Measurements from ENCODE around the gene PPM1B. TPM values are rescaled to one million over a fixed set of nuclear protein-coding genes. Genes with fewer than 3 reads are reported as not detected.

The PPM1B gene
- total and polyA plus RNA-seq, 2 of the 8 experiments (the other 6 are each of a cell fraction or from before 2014, with no cell fraction given): 43.6 to 126 TPM

DNA sequence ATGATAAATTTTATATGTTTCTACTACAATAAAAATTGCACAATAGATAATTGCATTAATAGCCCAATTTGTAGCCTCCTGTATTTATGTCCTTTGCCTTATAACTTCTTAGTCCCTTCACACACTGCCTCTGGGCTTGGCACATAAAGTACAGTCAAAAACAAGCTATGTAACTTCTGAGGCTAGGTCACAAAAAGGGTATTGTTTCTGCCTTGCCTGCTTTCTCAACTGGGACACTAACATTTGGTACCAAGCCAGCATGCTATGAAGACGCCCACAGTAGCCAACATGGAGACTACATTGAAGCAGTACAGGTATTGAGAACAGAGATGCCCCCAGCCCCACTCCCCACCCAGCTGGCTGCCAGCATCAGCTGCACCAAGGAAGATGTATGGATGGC lies 101.2 kb downstream of the PPM1B start:
- no peaks in the 10 kb centered on the region for H3K9me3 ChIP-seq (ENCODE audit: insufficient read depth in 2 of 2, low read depth in 1 of 2, low read length in 1 of 2)
- ChIA-PET CTCF (ENCODE audit: partially characterized antibody) (no interaction called here), POLR2A (ENCODE audit: partially characterized antibody) (no interaction called here)
- H3K27me3 ChIP-seq (replicated peaks in 1 of 4; ENCODE audit: control insufficient read depth in 3 of 4, extremely low read depth in 1 of 4, insufficient read depth in 3 of 4, low read length in 3 of 4): no peaks in the 10 kb centered on the region
- no peak overlapping the region for H3K4me2 ChIP-seq (ENCODE audit: insufficient read depth in 1 of 2, low read depth in 2 of 2, low read length in 2 of 2)
- no peak overlapping the region for H2AFZ ChIP-seq (ENCODE audit: low read length)
- H4K8ac ChIP-seq (ENCODE audit: extremely low read depth, insufficient read depth, low read length): no peak overlapping the region
- H3K23ac ChIP-seq (ENCODE audit: insufficient read length): no peak overlapping the region
- DNase-seq (ENCODE audit: low read depth in 1 of 2, low spot score in 2 of 2): no peak
- no peak overlapping the region for H3K27ac ChIP-seq (ENCODE audit: low read depth, low read length)
- H3K36me3 ChIP-seq (ENCODE audit: control insufficient read depth in 2 of 4, insufficient read depth in 4 of 4, low read length in 3 of 4): no peaks in the 10 kb centered on the region
- H2BK12ac ChIP-seq (ENCODE audit: low read depth, low read length): no peak overlapping the region
- H3K4ac ChIP-seq (replicated peaks; ENCODE audit: insufficient read length, low read depth, low read length): no peak overlapping the region
- no peak overlapping the region for H2BK20ac ChIP-seq (ENCODE audit: low read length)
- no peak overlapping the region for H4K91ac ChIP-seq (replicated peaks; ENCODE audit: insufficient read length, low read length)
- H3K23me2 ChIP-seq (ENCODE audit: low read depth, low read length): no peaks in the 10 kb centered on the region
- H3K79me1 ChIP-seq (ENCODE audit: low read depth, low read length): no peaks in the 10 kb centered on the region
- H3K79me2 ChIP-seq (ENCODE audit: control insufficient read depth in 1 of 2, insufficient read depth in 2 of 2, low read length in 2 of 2): no peaks in the 10 kb centered on the region
- H2BK5ac ChIP-seq (ENCODE audit: low read depth, low read length): no peak overlapping the region
- FAIRE-seq: no peak
- 81% methylated on average over 1 of the region's 1 CpG; no CpG with 5 or more reads in 1 of the 2 experiments for WGBS, 2 experiments (ENCODE audit: extremely low coverage in 1 of 2, insufficient coverage in 1 of 2, insufficient read length in 1 of 2, insufficient replicate concordance in 2 of 2, low coverage in 1 of 2, low lambda C conversion rate in 2 of 2, missing lambda C conversion rate in 1 of 2)
- H3K14ac ChIP-seq (ENCODE audit: insufficient read length): no peak overlapping the region
- H3K9ac ChIP-seq (replicated peaks in 1 of 4; ENCODE audit: extremely low read depth in 1 of 4, low read depth in 3 of 4, low read length in 3 of 4): no peak overlapping the region
- no peaks in the 10 kb centered on the region for H4K20me1 ChIP-seq (replicated peaks in 1 of 2; ENCODE audit: control insufficient read depth in 1 of 2, insufficient read depth in 2 of 2, low read length in 2 of 2)
- no peak overlapping the region for H2BK15ac ChIP-seq (ENCODE audit: low read length)
- H4K5ac ChIP-seq (ENCODE audit: insufficient read length, low read depth, low read length): no peak overlapping the region
- H2AK5ac ChIP-seq (ENCODE audit: low read depth, low read length): no peak overlapping the region
- H3K56ac ChIP-seq (replicated peaks; ENCODE audit: insufficient read length, low read depth, low read length): no peak overlapping the region
- H3K4me1 ChIP-seq (replicated peaks in 1 of 4; ENCODE audit: control insufficient read depth in 3 of 4, insufficient read depth in 4 of 4, low read length in 3 of 4): peaks cover 0 to 5% (median 0%) of the 10 kb centered on the region in 4 experiments; a peak in 1 of 7 replicates
- no peak overlapping the region for H3K18ac ChIP-seq (ENCODE audit: extremely low read depth, low read length)
- no peak overlapping the region for H2BK120ac ChIP-seq (replicated peaks; ENCODE audit: low read depth, low read length)
- H3K4me3 ChIP-seq (ENCODE audit: extremely low read depth in 1 of 4, insufficient read depth in 2 of 4, low read depth in 3 of 4, low read length in 4 of 4): no peak overlapping the region
- no peak for TF ChIP-seq BACH1 (IDR thresholded peaks at IDR 0.05; ENCODE audit: low read length)
- no peak for TF ChIP-seq CREB1 (IDR thresholded peaks at IDR 0.05)
- no peak for TF ChIP-seq POU5F1 (IDR thresholded peaks at IDR 0.05; ENCODE audit: low read depth, low read length)
- TF ChIP-seq GABPA (IDR thresholded peaks at IDR 0.05; ENCODE audit: borderline replicate concordance, insufficient read depth, low read length): no peak
- TF ChIP-seq FOSL1 (IDR thresholded peaks at IDR 0.05; ENCODE audit: insufficient read depth, low read depth, low read length): no peak
- no peak for TF ChIP-seq ZNF274 (IDR thresholded peaks at IDR 0.05; ENCODE audit: borderline replicate concordance, extremely low read depth, low read length)
- no peak for TF ChIP-seq ASH2L (IDR thresholded peaks at IDR 0.05; ENCODE audit: low read length)
- TF ChIP-seq BCL11A (IDR thresholded peaks at IDR 0.05; ENCODE audit: low read depth in 2 of 2, low read length in 2 of 2): no peak
- TF ChIP-seq SP1 (IDR thresholded peaks at IDR 0.05; ENCODE audit: low read depth, low read length): no peak
- TF ChIP-seq JUN (IDR thresholded peaks at IDR 0.05; ENCODE audit: low read depth, low read length): no peak
- no peak for TF ChIP-seq TAF1 (IDR thresholded peaks at IDR 0.05; ENCODE audit: low read depth, low read length)
- TF ChIP-seq TEAD4 (IDR thresholded peaks at IDR 0.05; ENCODE audit: low read depth, low read length): no peak
- TF ChIP-seq, protein P1, sequence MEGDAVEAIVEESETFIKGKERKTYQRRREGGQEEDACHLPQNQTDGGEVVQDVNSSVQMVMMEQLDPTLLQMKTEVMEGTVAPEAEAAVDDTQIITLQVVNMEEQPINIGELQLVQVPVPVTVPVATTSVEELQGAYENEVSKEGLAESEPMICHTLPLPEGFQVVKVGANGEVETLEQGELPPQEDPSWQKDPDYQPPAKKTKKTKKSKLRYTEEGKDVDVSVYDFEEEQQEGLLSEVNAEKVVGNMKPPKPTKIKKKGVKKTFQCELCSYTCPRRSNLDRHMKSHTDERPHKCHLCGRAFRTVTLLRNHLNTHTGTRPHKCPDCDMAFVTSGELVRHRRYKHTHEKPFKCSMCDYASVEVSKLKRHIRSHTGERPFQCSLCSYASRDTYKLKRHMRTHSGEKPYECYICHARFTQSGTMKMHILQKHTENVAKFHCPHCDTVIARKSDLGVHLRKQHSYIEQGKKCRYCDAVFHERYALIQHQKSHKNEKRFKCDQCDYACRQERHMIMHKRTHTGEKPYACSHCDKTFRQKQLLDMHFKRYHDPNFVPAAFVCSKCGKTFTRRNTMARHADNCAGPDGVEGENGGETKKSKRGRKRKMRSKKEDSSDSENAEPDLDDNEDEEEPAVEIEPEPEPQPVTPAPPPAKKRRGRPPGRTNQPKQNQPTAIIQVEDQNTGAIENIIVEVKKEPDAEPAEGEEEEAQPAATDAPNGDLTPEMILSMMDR (IDR thresholded peaks at IDR 0.05; ENCODE audit: control extremely low read depth in 1 of 3, insufficient read depth in 1 of 3, low read depth in 1 of 3, low read length in 3 of 3): no peak
